ENCODE measurements around the gene TRAM2. TPM values are rescaled to one million over a fixed set of nuclear protein-coding genes. Genes with fewer than 3 reads are reported as not detected.

TRAM2 gene
- total and polyA plus RNA-seq, 4 experiments from 2014 or later: 2.7 to 11.3 (median 7.5) TPM

DNA sequence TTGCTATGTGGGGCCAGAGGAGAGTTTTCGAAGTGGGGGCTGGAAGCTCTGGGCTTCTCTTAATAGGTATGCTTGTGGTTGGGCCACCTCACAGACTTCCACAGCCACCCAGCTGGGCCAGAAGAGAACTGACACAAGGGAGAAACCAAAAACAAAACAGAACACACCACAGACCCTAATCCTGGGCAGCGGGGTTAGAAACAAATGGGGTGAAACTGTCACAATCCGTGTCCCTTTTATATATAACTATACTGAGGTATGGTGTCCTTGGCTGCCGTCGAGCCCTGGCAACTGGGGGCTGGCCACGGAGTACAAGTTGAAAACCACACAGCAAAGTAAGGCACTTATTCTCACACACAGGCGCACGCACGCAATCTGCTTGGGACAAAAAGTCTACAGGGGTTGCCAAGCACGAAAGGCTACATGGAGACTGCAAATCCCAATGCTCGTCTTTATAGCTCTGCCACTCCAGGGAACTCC, 78.3 kb downstream of the TRAM2 start:
- no peak overlapping the region for H3K4me3 ChIP-seq (ENCODE audit: low read length in 2 of 2)
- no peaks in the 10 kb centered on the region for H3K4me1 Mint-ChIP-seq

DNA sequence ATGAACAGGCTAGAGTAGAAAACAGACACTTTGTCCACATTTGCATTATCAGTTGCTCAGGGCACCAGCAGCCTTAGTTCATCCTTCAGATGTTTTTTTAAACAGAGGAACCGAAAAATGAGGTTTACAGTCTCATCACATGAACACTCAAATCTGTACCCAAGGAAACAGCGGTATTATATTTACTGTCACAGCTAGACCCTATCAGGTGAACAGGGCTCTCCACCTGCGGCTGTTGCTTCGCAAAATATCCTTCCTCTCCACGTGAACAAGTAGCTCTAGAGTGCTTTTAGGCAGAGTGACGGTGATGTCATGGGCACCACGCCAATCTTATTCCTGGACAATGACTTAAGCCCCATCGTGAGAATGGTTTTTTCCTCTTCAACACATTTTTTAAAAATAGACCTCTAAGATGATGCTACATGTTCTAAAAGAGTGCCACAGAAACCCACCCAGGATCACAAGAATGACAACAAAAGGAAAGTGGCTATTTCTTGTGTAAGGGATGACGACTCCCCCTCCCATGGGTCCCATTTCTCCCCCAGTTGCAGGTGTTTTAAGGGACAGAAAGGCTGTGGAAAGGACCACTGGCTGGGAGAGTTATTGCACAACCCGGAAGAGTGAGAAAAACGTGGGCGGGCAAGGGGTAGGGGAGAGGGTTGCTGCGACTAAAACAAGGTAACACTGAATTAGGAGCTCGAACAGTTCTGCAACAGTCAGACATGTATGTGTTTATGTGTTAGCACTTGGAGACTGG, 79.0 kb downstream of the TRAM2 start:
- no peaks in the 10 kb centered on the region for H3K27me3 ChIP-seq (ENCODE audit: insufficient read depth, low read length)
- no peak overlapping the region for H3K4me3 Mint-ChIP-seq
- peaks cover 0 to 7% (median 3%) of the 10 kb centered on the region in 8 donors for H3K9me3 Mint-ChIP-seq
- no peaks in the 10 kb centered on the region for H3K36me3 ChIP-seq (ENCODE audit: insufficient read depth, low read length)
- intact Hi-C loops (cut with micrococcal nuclease): no loop called here
- H3K4me1 Mint-ChIP-seq: no peaks in the 10 kb centered on the region
- peaks cover 10 to 16% of the 10 kb centered on the region in 2 donors for H3K36me3 Mint-ChIP-seq
- no peak overlapping the region for H3K27ac ChIP-seq (ENCODE audit: low read depth, low read length)
- ChIA-PET CTCF (ENCODE audit: partially characterized antibody) (no interaction called here), POLR2A (ENCODE audit: partially characterized antibody) (no interaction called here)
- H3K27me3 Mint-ChIP-seq: no peaks in the 10 kb centered on the region
- DNase-seq: no peak
- no peaks in the 10 kb centered on the region for H3K9me3 ChIP-seq (ENCODE audit: control insufficient read depth in 1 of 2, low read length in 2 of 2)
- H3K27ac Mint-ChIP-seq: no peak overlapping the region
- H3K4me1 ChIP-seq (ENCODE audit: insufficient read depth, low read length): no peaks in the 10 kb centered on the region
- no peak overlapping the region for H3K4me3 ChIP-seq (ENCODE audit: low read length in 2 of 2)

More for the DNA sequence above, 78.3 kb downstream of the TRAM2 start:
- no peak overlapping the region for H3K4me3 Mint-ChIP-seq
- no peaks in the 10 kb centered on the region for H3K36me3 ChIP-seq (ENCODE audit: insufficient read depth, low read length)
- peaks cover 0 to 7% (median 3%) of the 10 kb centered on the region in 8 donors for H3K9me3 Mint-ChIP-seq
- no peak overlapping the region for H3K27ac Mint-ChIP-seq
- ChIA-PET POLR2A (ENCODE audit: partially characterized antibody) (no interaction called here), CTCF (ENCODE audit: partially characterized antibody) (no interaction called here)
- H3K9me3 ChIP-seq (ENCODE audit: control insufficient read depth in 1 of 2, low read length in 2 of 2): no peaks in the 10 kb centered on the region
- intact Hi-C loops (cut with micrococcal nuclease): no loop called here
- peaks cover 12 to 18% of the 10 kb centered on the region in 2 donors for H3K36me3 Mint-ChIP-seq
- no peaks in the 10 kb centered on the region for H3K4me1 ChIP-seq (ENCODE audit: insufficient read depth, low read length)
- H3K27me3 Mint-ChIP-seq: no peaks in the 10 kb centered on the region
- no peak overlapping the region for H3K27ac ChIP-seq (ENCODE audit: low read depth, low read length)
- DNase-seq: no peak
- H3K27me3 ChIP-seq (ENCODE audit: insufficient read depth, low read length): no peaks in the 10 kb centered on the region

DNA sequence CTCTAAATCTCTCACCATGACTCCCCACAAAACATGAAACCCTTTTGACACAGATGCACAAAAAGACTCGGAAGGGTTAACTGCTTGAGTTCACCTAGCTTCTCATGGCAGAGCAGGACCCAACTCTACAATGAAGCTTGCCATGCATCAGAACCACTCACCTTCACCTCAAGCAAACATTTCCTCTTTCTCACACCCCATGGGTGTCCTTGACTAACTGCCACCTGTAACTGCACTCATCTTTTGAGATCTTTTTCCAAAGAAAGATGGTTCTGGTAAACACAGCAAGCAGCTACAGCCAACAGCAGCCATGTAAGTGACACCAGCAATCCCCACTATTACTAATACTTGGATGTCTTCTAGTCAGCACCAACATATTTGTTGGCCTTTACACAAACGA, 80.2 kb downstream of the TRAM2 start:
- Histone ChIP-seq H3K27ac (ENCODE audit: low read depth, low read length) (no peak overlapping the region), H3K4me1 (ENCODE audit: insufficient read depth, low read length) (no peaks in the 10 kb centered on the region), H3K9me3 (ENCODE audit: control insufficient read depth in 1 of 2, low read length in 2 of 2) (no peaks in the 10 kb centered on the region), H3K4me3 (ENCODE audit: low read length in 2 of 2) (no peak overlapping the region), H3K36me3 (ENCODE audit: insufficient read depth, low read length) (no peaks in the 10 kb centered on the region), H3K27me3 (ENCODE audit: insufficient read depth, low read length) (no peaks in the 10 kb centered on the region)
- Mint-ChIP-seq H3K27me3 (no peaks in the 10 kb centered on the region), H3K36me3 (peaks cover 0 to 6% of the 10 kb centered on the region in 2 donors), H3K4me1 (no peaks in the 10 kb centered on the region), H3K4me3 (no peak overlapping the region), H3K27ac (no peak overlapping the region), H3K9me3 (peaks cover 0 to 7% (median 3%) of the 10 kb centered on the region in 8 donors)
- POLR2A ChIA-PET (ENCODE audit: partially characterized antibody): no interaction called here
- intact Hi-C loops (cut with micrococcal nuclease): no loop called here
- DNase-seq: no peak
- CTCF ChIA-PET (ENCODE audit: partially characterized antibody): interaction anchor here (0.6 kb wide), 1 partner anchor 89 kb away, joined by 5 read pairs; no protein-coding TSS in a partner anchor

DNA sequence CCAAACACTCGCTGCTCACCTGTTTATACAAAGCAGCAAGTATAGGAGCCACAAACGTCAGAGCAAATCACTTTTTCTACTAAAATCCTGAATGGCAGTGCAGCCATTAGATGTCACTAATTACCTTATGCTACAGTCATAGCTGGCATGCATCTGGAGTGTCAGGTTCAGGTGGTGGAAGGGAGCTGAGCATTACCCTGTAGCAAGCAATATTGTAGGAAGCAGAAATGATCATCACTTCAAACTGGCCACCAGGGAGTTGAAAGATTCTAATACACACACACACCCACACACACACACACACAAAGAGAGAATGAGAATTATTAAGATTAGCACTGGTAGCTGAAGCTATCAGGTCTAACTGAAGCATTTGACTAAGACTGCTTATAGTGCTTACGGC, 80.9 kb downstream of the TRAM2 start:
- no peaks in the 10 kb centered on the region for H3K4me1 ChIP-seq (ENCODE audit: insufficient read depth, low read length)
- H3K36me3 Mint-ChIP-seq: peaks cover 0 to 8% of the 10 kb centered on the region in 2 donors
- no peak overlapping the region for H3K27ac ChIP-seq (ENCODE audit: low read depth, low read length)
- no peaks in the 10 kb centered on the region for H3K36me3 ChIP-seq (ENCODE audit: insufficient read depth, low read length)
- no peaks in the 10 kb centered on the region for H3K27me3 ChIP-seq (ENCODE audit: insufficient read depth, low read length)
- no peak overlapping the region for H3K4me3 Mint-ChIP-seq
- intact Hi-C loops (cut with micrococcal nuclease): no loop called here
- no peak overlapping the region for H3K27ac Mint-ChIP-seq
- no peaks in the 10 kb centered on the region for H3K27me3 Mint-ChIP-seq
- H3K9me3 ChIP-seq (ENCODE audit: control insufficient read depth in 1 of 2, low read length in 2 of 2): no peaks in the 10 kb centered on the region
- no peak overlapping the region for H3K4me3 ChIP-seq (ENCODE audit: low read length in 2 of 2)
- CTCF ChIA-PET (ENCODE audit: partially characterized antibody): no interaction called here
- H3K9me3 Mint-ChIP-seq: peaks cover 0 to 7% (median 3%) of the 10 kb centered on the region in 8 donors
- POLR2A ChIA-PET (ENCODE audit: partially characterized antibody): no interaction called here
- H3K4me1 Mint-ChIP-seq: no peaks in the 10 kb centered on the region
- DNase-seq: no peak

DNA sequence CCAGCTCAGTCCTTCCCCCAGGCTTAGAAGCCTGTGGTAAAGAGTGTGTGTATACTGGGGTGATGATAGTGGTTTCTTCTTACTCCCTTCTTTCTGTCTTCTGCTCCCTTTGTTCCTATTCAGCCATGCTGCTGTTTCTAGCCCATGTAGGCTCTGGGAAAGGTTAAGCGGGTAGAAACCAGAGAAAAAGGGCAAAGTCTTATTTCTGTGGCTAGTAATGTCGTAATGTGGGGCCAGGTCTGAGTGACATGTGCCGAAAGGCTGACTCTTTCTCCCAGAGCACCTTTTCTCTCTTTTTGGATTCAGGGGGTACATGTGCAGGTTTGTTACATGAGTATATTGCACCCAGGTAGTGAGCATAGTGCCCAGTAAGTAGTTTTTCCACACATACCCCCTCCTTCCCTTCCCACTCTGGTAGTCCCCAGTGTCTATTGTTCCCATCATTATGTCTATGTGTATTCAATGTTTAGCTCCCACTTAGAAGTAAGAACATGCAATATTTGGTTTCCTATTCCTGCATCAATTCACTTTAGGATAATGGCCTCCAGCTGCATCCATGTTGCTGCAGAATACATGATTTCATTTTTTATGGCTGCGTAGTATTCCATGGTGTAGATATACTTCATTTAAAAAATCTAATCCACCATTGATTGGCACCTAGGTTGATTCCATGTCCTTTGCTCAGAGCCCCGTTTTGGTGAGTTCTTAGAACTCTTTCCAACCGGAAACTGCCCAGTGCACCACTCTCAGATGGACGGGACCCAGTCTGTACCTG, 82.4 kb downstream of the TRAM2 start:
- H3K4me1 ChIP-seq (ENCODE audit: insufficient read depth, low read length): no peaks in the 10 kb centered on the region
- DNase-seq: no peak
- no peaks in the 10 kb centered on the region for H3K27me3 ChIP-seq (ENCODE audit: insufficient read depth, low read length)
- Mint-ChIP-seq H3K27me3 (no peaks in the 10 kb centered on the region), H3K4me1 (no peaks in the 10 kb centered on the region), H3K9me3 (peaks cover 0 to 7% (median 3%) of the 10 kb centered on the region in 8 donors), H3K36me3 (peaks cover 0 to 10% of the 10 kb centered on the region in 2 donors), H3K27ac (no peak overlapping the region), H3K4me3 (no peak overlapping the region)
- ChIA-PET CTCF (ENCODE audit: partially characterized antibody) (no interaction called here), POLR2A (ENCODE audit: partially characterized antibody) (no interaction called here)
- no peaks in the 10 kb centered on the region for H3K9me3 ChIP-seq (ENCODE audit: control insufficient read depth in 1 of 2, low read length in 2 of 2)
- H3K4me3 ChIP-seq (ENCODE audit: low read length in 2 of 2): no peak overlapping the region
- no peaks in the 10 kb centered on the region for H3K36me3 ChIP-seq (ENCODE audit: insufficient read depth, low read length)
- H3K27ac ChIP-seq (ENCODE audit: low read depth, low read length): no peak overlapping the region
- intact Hi-C loops (cut with micrococcal nuclease): no loop called here

GRCh38 chr6:52493669-52494068, 83.2 kb downstream of the TRAM2 start:
- H3K9me3 ChIP-seq (ENCODE audit: control insufficient read depth in 1 of 2, low read length in 2 of 2): no peaks in the 10 kb centered on the region
- POLR2A ChIA-PET (ENCODE audit: partially characterized antibody): no interaction called here
- CTCF ChIA-PET (ENCODE audit: partially characterized antibody): no interaction called here
- H3K27me3 Mint-ChIP-seq: no peaks in the 10 kb centered on the region
- no peak for DNase-seq
- no peak overlapping the region for H3K27ac Mint-ChIP-seq
- H3K4me1 ChIP-seq (ENCODE audit: insufficient read depth, low read length): no peaks in the 10 kb centered on the region
- H3K9me3 Mint-ChIP-seq: peaks cover 0 to 7% (median 3%) of the 10 kb centered on the region in 8 donors
- H3K27me3 ChIP-seq (ENCODE audit: insufficient read depth, low read length): no peaks in the 10 kb centered on the region
- H3K36me3 ChIP-seq (ENCODE audit: insufficient read depth, low read length): no peaks in the 10 kb centered on the region
- H3K4me3 Mint-ChIP-seq: no peak overlapping the region
- intact Hi-C loops (cut with micrococcal nuclease): no loop called here
- H3K36me3 Mint-ChIP-seq: peaks cover 0 to 10% of the 10 kb centered on the region in 2 donors
- H3K4me1 Mint-ChIP-seq: no peaks in the 10 kb centered on the region
- no peak overlapping the region for H3K4me3 ChIP-seq (ENCODE audit: low read length in 2 of 2)
- H3K27ac ChIP-seq (ENCODE audit: low read depth, low read length): no peak overlapping the region

GRCh38 chr6:52491203-52492069, 85.4 kb downstream of the TRAM2 start:
- no peaks in the 10 kb centered on the region for H3K36me3 ChIP-seq (ENCODE audit: insufficient read depth, low read length)
- no peak overlapping the region for H3K4me3 Mint-ChIP-seq
- ChIA-PET POLR2A (ENCODE audit: partially characterized antibody) (no interaction called here), CTCF (ENCODE audit: partially characterized antibody) (no interaction called here)
- no peaks in the 10 kb centered on the region for H3K4me1 Mint-ChIP-seq
- H3K4me3 ChIP-seq (ENCODE audit: low read length in 2 of 2): no peak overlapping the region
- no peaks in the 10 kb centered on the region for H3K9me3 ChIP-seq (ENCODE audit: control insufficient read depth in 1 of 2, low read length in 2 of 2)
- no peaks in the 10 kb centered on the region for H3K4me1 ChIP-seq (ENCODE audit: insufficient read depth, low read length)
- H3K27ac ChIP-seq (ENCODE audit: low read depth, low read length): no peak overlapping the region
- H3K27me3 Mint-ChIP-seq: no peaks in the 10 kb centered on the region
- intact Hi-C loops (cut with micrococcal nuclease): no loop called here
- H3K27me3 ChIP-seq (ENCODE audit: insufficient read depth, low read length): no peaks in the 10 kb centered on the region
- no peak overlapping the region for H3K27ac Mint-ChIP-seq
- H3K9me3 Mint-ChIP-seq: peaks cover 0 to 7% (median 3%) of the 10 kb centered on the region in 8 donors
- no peak for DNase-seq
- peaks cover 0 to 10% of the 10 kb centered on the region in 2 donors for H3K36me3 Mint-ChIP-seq

Measured in CD4-positive, alpha-beta memory T cell (primary cell).